ENCODE data around the gene GIPC3. TPM values are rescaled to one million over a fixed set of nuclear protein-coding genes. Genes with fewer than 3 reads are reported as not detected.

Gene GIPC3
- polyA plus RNA-seq, 2 of the 4 experiments (the other 2 are of a cell fraction), result 0.05 to 0.12 TPM

GRCh38 chr19:3621689-3622088 is 36.4 kb downstream of the GIPC3 start:
- FAIRE-seq, result no peak
- no peak for TF ChIP-seq ESRRA (IDR thresholded peaks at IDR 0.05; ENCODE audit: borderline replicate concordance, low read length)
- no peak for TF ChIP-seq E2F6 (IDR thresholded peaks at IDR 0.05; ENCODE audit: borderline replicate concordance, low read depth)
- TF ChIP-seq HMGXB4 (CRISPR knock-in tag; IDR thresholded peaks at IDR 0.05; ENCODE audit: borderline replicate concordance), result no peak
- TF ChIP-seq KDM1A (IDR thresholded peaks at IDR 0.05; ENCODE audit: low read depth), result no peak
- TF ChIP-seq NFE2L2 (conservative IDR thresholded peaks at IDR 0.05; ENCODE audit: low read length), result no peak
- no peak for TF ChIP-seq ZC3H11A (IDR thresholded peaks at IDR 0.05)
- TF ChIP-seq NR3C1 (IDR thresholded peaks at IDR 0.05), result no peak
- TF ChIP-seq GATA3 (IDR thresholded peaks at IDR 0.05; ENCODE audit: borderline replicate concordance), result no peak
- TF ChIP-seq CBX8 (IDR thresholded peaks at IDR 0.05), result no peak
- TF ChIP-seq JUNB (IDR thresholded peaks at IDR 0.05), result no peak
- no peak for TF ChIP-seq JUN (IDR thresholded peaks at IDR 0.05)
- no peak for TF ChIP-seq ZNF302 (CRISPR knock-in tag; IDR thresholded peaks at IDR 0.05)

GRCh38 chr19:3622224-3622623 is 36.9 kb downstream of the GIPC3 start:
- 86% methylated on average over 12 of the region's 12 CpGs for WGBS (ENCODE audit: missing lambda C conversion rate)
- TF ChIP-seq EHF (CRISPR knock-in tag; IDR thresholded peaks at IDR 0.05) (no peak), HEYL (CRISPR knock-in tag; IDR thresholded peaks at IDR 0.05) (no peak), MAX (IDR thresholded peaks at IDR 0.05) (no peak), JUN (IDR thresholded peaks at IDR 0.05) (no peak), RFX5 (IDR thresholded peaks at IDR 0.05) (no peak), RAD21 (conservative IDR thresholded peaks at IDR 0.05 in 1 of 2, IDR thresholded peaks at IDR 0.05 in 1 of 2) (no peak), CEBPB (IDR thresholded peaks at IDR 0.05) (no peak), HOXB5 (CRISPR knock-in tag; IDR thresholded peaks at IDR 0.05) (no peak), HOXB13 (CRISPR knock-in tag; IDR thresholded peaks at IDR 0.05; ENCODE audit: low read depth) (no peak), NFE2L2 (conservative IDR thresholded peaks at IDR 0.05; ENCODE audit: low read length) (no peak), ZNF302 (CRISPR knock-in tag; IDR thresholded peaks at IDR 0.05) (no peak), KDM1A (IDR thresholded peaks at IDR 0.05; ENCODE audit: low read depth) (no peak), NPAS2 (CRISPR knock-in tag; IDR thresholded peaks at IDR 0.05; ENCODE audit: borderline replicate concordance) (no peak), EHMT2 (IDR thresholded peaks at IDR 0.05; ENCODE audit: low read depth) (no peak), CHD4 (IDR thresholded peaks at IDR 0.05; ENCODE audit: borderline replicate concordance) (no peak), POLR2AphosphoS2 (conservative IDR thresholded peaks at IDR 0.05; ENCODE audit: low read length) (no peak), ATOH8 (CRISPR knock-in tag; IDR thresholded peaks at IDR 0.05; ENCODE audit: low read depth) (no peak), SMC3 (IDR thresholded peaks at IDR 0.05) (no peak)
- H3K4me1 ChIP-seq, result peaks cover 10% of the 10 kb centered on the region; the same call in 2 of the 3 replicates
- H3K9me3 ChIP-seq, result no peaks in the 10 kb centered on the region
- ChIA-PET POLR2A (no interaction called here), CTCF (interaction anchor here (0.7 to 1.9 kb wide), 6 partner anchors 11 to 211 kb away, joined by 3 to 6 read pairs (median 4); partner anchors contain the start of gene MFSD12)
- H3K4me2 ChIP-seq, result no peak overlapping the region
- H3K4me3 ChIP-seq, result no peak overlapping the region
- FAIRE-seq (no peak), DNase-seq (ENCODE audit: low read depth in 1 of 2, low spot score in 1 of 2) (no peak), ATAC-seq (no peak)
- H3K27ac ChIP-seq, result no peak overlapping the region

More at GRCh38 chr19:3621689-3622088, 36.4 kb downstream of the GIPC3 start:
- WGBS (ENCODE audit: missing lambda C conversion rate), result 96% methylated on average over 15 of the region's 15 CpGs
- DNase-seq (ENCODE audit: low read depth in 1 of 2, low spot score in 1 of 2) (no peak), ATAC-seq (no peak)
- Histone ChIP-seq H3K27ac (no peak overlapping the region), H3K9me3 (no peaks in the 10 kb centered on the region), H3K4me3 (no peak overlapping the region), H3K4me2 (no peak overlapping the region), H3K4me1 (peaks cover 10% of the 10 kb centered on the region; the same call in 2 of the 3 replicates)
- POLR2A ChIA-PET, result no interaction called here
- CTCF ChIA-PET, result interaction anchor here (0.7 to 1.9 kb wide), 6 partner anchors 10 to 211 kb away, joined by 3 to 6 read pairs (median 4); partner anchors contain the start of gene MFSD12
